ENCODE data around the gene MYL10. TPM values are rescaled to one million over a fixed set of nuclear protein-coding genes. Genes with fewer than 3 reads are reported as not detected.
"Not testable (repeated sequence)": the region's sequence is repeated elsewhere in the genome, so short reads cannot be mapped to it uniquely, and the experiment has no call there.

Gene MYL10
- polyA plus RNA-seq, 4 donors = 0.18 to 0.73 (median 0.34) TPM

- DNase-seq (ENCODE audit: low read depth in 4 of 4, low spot score in 3 of 4) = no peak
Observed at GRCh38 chr7:101620991-101621390, 8.1 kb downstream of the MYL10 start.

- no peak for DNase-seq (ENCODE audit: low read depth in 4 of 4, low spot score in 3 of 4)
Observed at GRCh38 chr7:101620395-101620794, 8.7 kb downstream of the MYL10 start.

- no peak for DNase-seq (ENCODE audit: low read depth in 4 of 4, low spot score in 3 of 4)
Observed at GRCh38 chr7:101618916-101619315, 10.2 kb downstream of the MYL10 start.

- DNase-seq (ENCODE audit: low read depth in 4 of 4, low spot score in 3 of 4) = no peak
Observed at GRCh38 chr7:101618207-101618839, 10.8 kb downstream of the MYL10 start.

- no peak for DNase-seq (ENCODE audit: low read depth in 4 of 4, low spot score in 3 of 4)
Observed at GRCh38 chr7:101617451-101618206, 11.5 kb downstream of the MYL10 start.

GRCh38 chr7:101615446-101615845 is 13.7 kb downstream of the MYL10 start:
- DNase-seq (ENCODE audit: low read depth in 4 of 4, low spot score in 3 of 4) = no peak

- DNase-seq (ENCODE audit: low read depth in 4 of 4, low spot score in 3 of 4) = no peak
Observed at GRCh38 chr7:101614939-101615302, 14.2 kb downstream of the MYL10 start.

GRCh38 chr7:101614098-101614938 is 14.8 kb downstream of the MYL10 start:
- no peak for DNase-seq (ENCODE audit: low read depth in 4 of 4, low spot score in 3 of 4)

- DNase-seq (ENCODE audit: low read depth in 4 of 4, low spot score in 3 of 4) = no peak
Observed at GRCh38 chr7:101612885-101613515, 16.1 kb downstream of the MYL10 start.

- no peak for DNase-seq (ENCODE audit: low read depth in 4 of 4, low spot score in 3 of 4)
Observed at GRCh38 chr7:101608772-101609713, 20.1 kb downstream of the MYL10 start.

GRCh38 chr7:101606498-101606923 is 22.6 kb downstream of the MYL10 start:
- no peak for DNase-seq (ENCODE audit: low read depth in 4 of 4, low spot score in 3 of 4)

- no peak for DNase-seq (ENCODE audit: low read depth in 4 of 4, low spot score in 3 of 4)
Observed at GRCh38 chr7:101605611-101606497, 23.2 kb downstream of the MYL10 start.

GRCh38 chr7:101604934-101605332 is 24.2 kb downstream of the MYL10 start:
- DNase-seq (ENCODE audit: low read depth in 4 of 4, low spot score in 3 of 4) = not testable (repeated sequence)

GRCh38 chr7:101604331-101604933 is 24.7 kb downstream of the MYL10 start:
- DNase-seq (ENCODE audit: low read depth in 4 of 4, low spot score in 3 of 4) = no peak

- DNase-seq (ENCODE audit: low read depth in 4 of 4, low spot score in 3 of 4) = peak in 2 of 4 donors; percentile 70 to 75
Observed at GRCh38 chr7:101602484-101603241, 26.4 kb downstream of the MYL10 start.

- DNase-seq (ENCODE audit: low read depth in 4 of 4, low spot score in 3 of 4) = no peak
Observed at GRCh38 chr7:101602082-101602481, 27.0 kb downstream of the MYL10 start.

GRCh38 chr7:101599787-101600186 is 29.3 kb downstream of the MYL10 start:
- DNase-seq (ENCODE audit: low read depth in 4 of 4, low spot score in 3 of 4) = no peak
